Osteoblast (primary cell): ENCODE results near the gene MAPK14. TPM values are rescaled to one million over a fixed set of nuclear protein-coding genes. Genes with fewer than 3 reads are reported as not detected.

Experiments used
- DNase-seq: peaks from one replicate; pipeline ENCODE4 v3.0.0; 2011; ENCODE audit warnings: low spot score, mixed read lengths; ENCODE audit not compliant: insufficient read length; ENCODE audit errors: missing footprints
- H2AFZ ChIP-seq: 2 replicates; pipeline ENCODE4 v1.6.0; 2011; ENCODE audit warnings: mild to moderate bottlenecking, low read length
- H3K27ac ChIP-seq: 2 replicates; pipeline ENCODE4 v1.5.1; 2011; ENCODE audit warnings: mild to moderate bottlenecking, low read depth, low read length, moderate library complexity
- H3K27me3 ChIP-seq: 2 replicates; pipeline ENCODE4 v1.6.0; 2012; ENCODE audit warnings: mild to moderate bottlenecking, control low read depth, inconsistent platforms, low read length, moderate library complexity; ENCODE audit not compliant: insufficient read depth
- H3K36me3 ChIP-seq: 2 replicates; pipeline ENCODE4 v1.5.1; 2011; ENCODE audit warnings: mild to moderate bottlenecking, low read length, control low read depth, moderate library complexity; ENCODE audit not compliant: insufficient read depth
- H3K4me1 ChIP-seq: 2 replicates; pipeline ENCODE4 v1.5.1; 2011; ENCODE audit warnings: mild to moderate bottlenecking, low read length, control low read depth, moderate library complexity; ENCODE audit not compliant: insufficient read depth
- H3K4me2 ChIP-seq: 2 replicates; pipeline ENCODE4 v1.6.0; 2011; ENCODE audit warnings: mild to moderate bottlenecking, low read length; ENCODE audit not compliant: insufficient read depth
- H3K4me3 ChIP-seq: fragments of 200-600 bp; sonication (generic); 3 replicates; pipeline ENCODE4 v1.5.1; 2012; ENCODE audit warnings: mild to moderate bottlenecking, low read length, inconsistent platforms; ENCODE audit not compliant: insufficient read depth
- H3K79me2 ChIP-seq: 2 replicates; pipeline ENCODE4 v1.6.0; 2012; ENCODE audit warnings: mild to moderate bottlenecking, low read length, control low read depth, inconsistent platforms; ENCODE audit not compliant: insufficient read depth
- H3K9me3 ChIP-seq: 2 replicates; pipeline ENCODE4 v1.5.1; 2011; ENCODE audit warnings: low read depth, low read length, control low read depth
- H4K20me1 ChIP-seq: 2 replicates; pipeline ENCODE4 v1.6.0; 2012; ENCODE audit warnings: mild to moderate bottlenecking, low read length, control low read depth; ENCODE audit not compliant: insufficient read depth
- CTCF ChIP-seq: IDR thresholded peaks from 2 replicates; pipeline ENCODE4 v1.5.1; 2011; ENCODE audit warnings: mild to moderate bottlenecking, low read depth, low read length, moderate library complexity; ENCODE audit errors: extremely low read depth
- total RNA-seq: library from RNA; depleted of rRNA; stranded (reverse); fragments of >200 nt; gene quantifications from 2 replicates; pipeline ENCODE4 v1.2.3, GENCODE V29; 2012

MAPK14 gene
- total RNA-seq, 1 donor, result 90.5 TPM

- no peak overlapping the region for H2AFZ ChIP-seq
- H3K79me2 ChIP-seq, result no peaks in the 10 kb centered on the region
- H4K20me1 ChIP-seq, result no peaks in the 10 kb centered on the region
- no peaks in the 10 kb centered on the region for H3K36me3 ChIP-seq
- no peaks in the 10 kb centered on the region for H3K4me1 ChIP-seq
- H3K9me3 ChIP-seq, result no peaks in the 10 kb centered on the region
- DNase-seq, result no peak
- no peaks in the 10 kb centered on the region for H3K27me3 ChIP-seq
- no peak overlapping the region for H3K27ac ChIP-seq
- no peak overlapping the region for H3K4me2 ChIP-seq
- no peak overlapping the region for H3K4me3 ChIP-seq
- no peak for TF ChIP-seq CTCF
Observed at GRCh38 chr6:36155662-36156061, 128.1 kb downstream of the MAPK14 start.

DNA sequence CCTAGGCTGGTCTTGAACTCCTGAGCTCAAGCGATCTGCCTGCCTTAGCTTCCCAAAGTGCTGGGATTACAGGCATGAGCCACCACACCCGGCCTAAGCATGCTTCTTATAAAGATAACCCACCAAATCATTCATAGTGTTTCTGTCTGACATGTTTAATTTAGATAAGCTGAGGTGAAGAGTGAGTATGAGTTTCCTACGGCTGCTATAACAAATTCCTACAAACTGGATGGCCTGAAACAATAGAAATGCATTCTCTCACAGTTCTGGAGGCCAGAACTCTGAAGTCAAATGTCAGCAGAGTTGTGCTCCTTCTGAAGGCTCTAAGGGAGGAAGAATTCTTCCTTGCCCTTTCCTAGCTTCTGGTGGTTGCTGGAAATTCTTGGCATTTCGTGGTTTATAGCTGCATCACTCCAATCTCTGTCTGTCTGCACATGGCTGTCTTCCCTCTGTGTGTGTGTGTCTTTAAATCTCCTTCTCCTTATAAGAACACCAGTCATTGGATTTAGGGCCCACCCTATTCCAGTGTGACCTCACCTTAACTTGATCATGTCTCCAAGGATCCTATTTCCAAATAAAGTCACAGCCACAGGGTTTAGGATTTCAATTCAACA, 132.6 kb downstream of the MAPK14 start:
- Histone ChIP-seq H3K4me1 (no peaks in the 10 kb centered on the region), H2AFZ (no peak overlapping the region), H3K27ac (no peak overlapping the region), H3K4me2 (no peak overlapping the region), H3K36me3 (no peaks in the 10 kb centered on the region), H3K79me2 (no peaks in the 10 kb centered on the region), H3K27me3 (no peaks in the 10 kb centered on the region), H4K20me1 (no peaks in the 10 kb centered on the region), H3K4me3 (no peak overlapping the region), H3K9me3 (no peaks in the 10 kb centered on the region)
- no peak for TF ChIP-seq CTCF
- no peak for DNase-seq

Other genes with a start within 250 kb of the MAPK14 start
- not detected in 2 replicates for gene CLPSL1, start 246.8 kb upstream of the MAPK14 start, total RNA-seq
- gene CLPS, start 230.5 kb upstream of the MAPK14 start, total RNA-seq, result not detected in 2 replicates
- not detected in 2 replicates for gene LHFPL5, start 222.5 kb upstream of the MAPK14 start, total RNA-seq
- 36.6 and 39.5 TPM in 2 replicates for gene SRPK1, start 106.7 kb upstream of the MAPK14 start, total RNA-seq
- under 0.01 TPM in 1 of 2 replicates, not detected in the other for gene SLC26A8, start 3.2 kb upstream of the MAPK14 start, total RNA-seq
- gene MAPK13, start 102.7 kb downstream of the MAPK14 start, total RNA-seq, result 4.3 and 6.8 TPM in 2 replicates
- gene BRPF3, start 168.9 kb downstream of the MAPK14 start, total RNA-seq, result 17.7 and 18.8 TPM in 2 replicates
- gene PNPLA1, start 242.3 kb downstream of the MAPK14 start, total RNA-seq, result under 0.01 TPM in 1 of 2 replicates, not detected in the other